SK-N-SH (cell line): Measurements from ENCODE around the gene MYL5.

ENCODE experiments used
- CHD2 ChIP-seq: fragments of 150-350 bp; IDR thresholded peaks from 2 replicates; pipeline ENCODE4 v1.6.1; 2018; ENCODE audit warnings: low read length; ENCODE audit not compliant: partially characterized antibody
- CTCF ChIP-seq: fragments of 200-600 bp; sonication (generic); IDR thresholded peaks from 2 replicates; pipeline ENCODE4 v1.6.1; 2017; ENCODE audit warnings: antibody characterized with exemption, mild to moderate bottlenecking, moderate library complexity
- ELF1 ChIP-seq: IDR thresholded peaks from 2 replicates; pipeline ENCODE4 v1.4.0; 2012
- EP300 ChIP-seq, 2 experiments: IDR thresholded peaks; 2 replicates each; pipeline versions ENCODE4 v1.4.0 to v1.6.1; 2012; ENCODE audit warnings: borderline replicate concordance in 1 of 2, low read depth in 1 of 2, low read length in 1 of 2
- FOXM1 ChIP-seq: IDR thresholded peaks from 2 replicates; pipeline ENCODE4 v1.4.0; 2012; ENCODE audit warnings: low read depth, mild to moderate bottlenecking
- IRF3 ChIP-seq: fragments of 150-350 bp; IDR thresholded peaks from 2 replicates; pipeline ENCODE4 v1.6.1; 2016; ENCODE audit warnings: mild to moderate bottlenecking, low read depth, low read length
- MAX ChIP-seq: IDR thresholded peaks from 2 replicates; pipeline ENCODE4 v1.4.0; 2012; ENCODE audit warnings: low read depth
- NFIC ChIP-seq: IDR thresholded peaks from 2 replicates; pipeline ENCODE4 v1.4.0; 2012; ENCODE audit warnings: borderline replicate concordance
- NRF1 ChIP-seq: IDR thresholded peaks from 2 replicates; pipeline ENCODE4 v1.6.1; 2012; ENCODE audit warnings: low read depth, mild to moderate bottlenecking, low read length
- POLR2AphosphoS5 ChIP-seq: IDR thresholded peaks from 2 replicates; pipeline ENCODE4 v1.6.1; 2012; ENCODE audit warnings: low read depth, low read length
- REST ChIP-seq: IDR thresholded peaks from 2 replicates; pipeline ENCODE4 v1.6.1; 2012; ENCODE audit warnings: mild to moderate bottlenecking, low read depth, low read length, moderate library complexity
- SIN3A ChIP-seq: IDR thresholded peaks from 2 replicates; pipeline ENCODE4 v1.6.1; 2012; ENCODE audit warnings: low read depth, mild to moderate bottlenecking, low read length, moderate library complexity, borderline replicate concordance
- USF2 ChIP-seq: fragments of 150-350 bp; IDR thresholded peaks from 2 replicates; pipeline ENCODE4 v1.6.1; 2017; ENCODE audit warnings: antibody characterized with exemption, low read length, low read depth, borderline replicate concordance
- ZBTB33 ChIP-seq: IDR thresholded peaks from 2 replicates; pipeline ENCODE4 v1.4.0; 2012; ENCODE audit warnings: low read depth, borderline replicate concordance

- TF ChIP-seq CTCF (no peak), NRF1 (no peak), EP300 (IDR thresholded peaks at IDR 0.05; ENCODE audit: borderline replicate concordance in 1 of 2, low read depth in 1 of 2, low read length in 1 of 2) (no peak), ELF1 (no peak), IRF3 (no peak), CHD2 (no peak), POLR2AphosphoS5 (no peak), MAX (no peak), ZBTB33 (no peak), REST (no peak), NFIC (no peak), FOXM1 (no peak), SIN3A (no peak), USF2 (no peak)
These were observed 26.4 kb downstream of the MYL5 start for GRCh38 chr4:700587-701264.
